Mammary epithelial cell (primary cell): Measurements from ENCODE around the gene A2ML1.
"Not testable (repeated sequence)": the region's sequence is repeated elsewhere in the genome, so short reads cannot be mapped to it uniquely, and the experiment has no call there.

Experiments used
- CTCF ChIP-seq, 2 donors: IDR thresholded peaks in 1 of 2; conservative IDR thresholded peaks in 1 of 2; 2 replicates each; pipeline ENCODE4 v1.5.1; 2011 to 2012; ENCODE audit warnings: inconsistent platforms in 2 of 2, low read length in 2 of 2, mild to moderate bottlenecking in 2 of 2, control low read depth in 1 of 2, low read depth in 1 of 2; ENCODE audit not compliant: insufficient read depth in 1 of 2; ENCODE audit errors: extremely low read depth in 1 of 2
- EZH2 ChIP-seq: IDR thresholded peaks from 2 replicates; pipeline ENCODE4 v1.6.1; 2012; ENCODE audit warnings: low read length, inconsistent platforms, borderline replicate concordance

DNA sequence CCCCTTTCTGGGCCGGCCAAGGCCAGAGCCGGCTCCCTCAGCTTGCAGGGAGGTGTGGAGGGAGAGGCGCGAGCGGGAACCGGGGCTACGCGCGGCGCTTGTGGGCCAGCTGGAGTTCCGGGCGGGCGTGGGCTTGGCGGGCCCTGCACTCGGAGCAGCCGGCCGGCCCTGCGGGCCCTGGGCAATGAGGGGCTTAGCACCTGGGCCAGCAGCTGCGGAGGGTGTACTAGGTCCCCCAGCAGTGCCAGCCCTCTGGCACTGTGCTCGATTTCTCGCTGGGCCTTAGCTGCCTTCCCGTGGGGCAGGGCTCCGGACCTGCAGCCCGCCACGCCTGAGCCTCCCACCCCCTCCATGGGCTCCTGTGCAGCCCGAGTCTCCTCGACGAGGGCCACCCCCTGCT lies 35.2 kb upstream of the A2ML1 start:
- not testable (repeated sequence) for TF ChIP-seq EZH2; CTCF (conservative IDR thresholded peaks at IDR 0.05 in 1 of 2, IDR thresholded peaks at IDR 0.05 in 1 of 2; ENCODE audit: extremely low read depth in 1 of 2, insufficient read depth in 1 of 2, low read depth in 1 of 2, low read length in 2 of 2)
